Activated CD4-positive, alpha-beta T cell treated with anti-CD3 and anti-CD28 coated beads, Interleukin-10, Interleukin-2, amounts not matched to agents 100 ng/mL and 50 ng/mL, durations not matched to agents 16 hours and 8 hours (primary cell): ENCODE results near the gene PRMT1.
"Not testable (repeated sequence)": the region's sequence is repeated elsewhere in the genome, so short reads cannot be mapped to it uniquely, and the experiment has no call there.

Source experiments
- DNase-seq: peaks from one replicate; pipeline ENCODE4 v3.0.0-alpha.2; 2020

Gene PRMT1

GRCh38 chr19:49677231-49677900 lies at the start of gene PRMT1:
TSS of gene PRMT1 (plus strand) at chr19:49677271. CDS start at chr19:49677281, 10 bp downstream.
- peak; percentile 64 for DNase-seq

- no peak for DNase-seq
These were observed 47.4 kb upstream of the PRMT1 start for GRCh38 chr19:49629659-49630058.

- DNase-seq, result no peak
These were observed 46.0 kb upstream of the PRMT1 start for GRCh38 chr19:49631014-49631588.

- DNase-seq, result no peak
These were observed 45.4 kb upstream of the PRMT1 start for GRCh38 chr19:49631610-49632192.

- DNase-seq, result no peak
These were observed 44.5 kb upstream of the PRMT1 start for GRCh38 chr19:49632576-49632975.

- DNase-seq, result not testable (repeated sequence)
These were observed 43.8 kb upstream of the PRMT1 start for GRCh38 chr19:49633273-49633672.

GRCh38 chr19:49635530-49636232 lies 41.4 kb upstream of the PRMT1 start:
- DNase-seq, result no peak

- DNase-seq, result no peak
These were observed 40.7 kb upstream of the PRMT1 start for GRCh38 chr19:49636233-49636932.

GRCh38 chr19:49637821-49638738 lies 39.0 kb upstream of the PRMT1 start:
- DNase-seq, result no peak

GRCh38 chr19:49639401-49640112 lies 37.5 kb upstream of the PRMT1 start:
- DNase-seq, result no peak

- DNase-seq, result peak; percentile 100
These were observed 36.8 kb upstream of the PRMT1 start, which contains the start of gene RRAS for GRCh38 chr19:49640113-49640898. TSS of gene RRAS (minus strand) at chr19:49640143. CDS start at chr19:49640098, 45 bp downstream.

- peak; percentile 100 for DNase-seq
These were observed 35.2 kb upstream of the PRMT1 start, which contains the start of gene SCAF1 for GRCh38 chr19:49641688-49642491. TSS of gene SCAF1 (plus strand) at chr19:49642209. CDS start at chr19:49645027, 2,818 bp downstream.

- no peak for DNase-seq
These were observed 34.5 kb upstream of the PRMT1 start for GRCh38 chr19:49642492-49643035.

- DNase-seq, result peak; percentile 84
These were observed 33.6 kb upstream of the PRMT1 start for GRCh38 chr19:49643466-49643865.

- DNase-seq, result no peak
These were observed 31.5 kb upstream of the PRMT1 start for GRCh38 chr19:49645592-49645991.

- DNase-seq, result no peak
These were observed 31.1 kb upstream of the PRMT1 start for GRCh38 chr19:49645995-49646394.

GRCh38 chr19:49646586-49646985 lies 30.5 kb upstream of the PRMT1 start:
- DNase-seq, result no peak

- DNase-seq, result no peak
These were observed 25.8 kb upstream of the PRMT1 start for GRCh38 chr19:49651029-49651819.
